Muscle of leg (tissue), 11 donors: ENCODE results near the gene TIAM2. TPM values are rescaled to one million over a fixed set of nuclear protein-coding genes. Genes with fewer than 3 reads are reported as not detected.

Source experiments
- DNase-seq: peaks from one replicate; pipeline ENCODE4 v3.0.0; 2013
- H3K27ac ChIP-seq: one replicate; pipeline ENCODE4 v1.5.1; 2013; ENCODE audit warnings: mild to moderate bottlenecking, low read length, control low read depth
- H3K27me3 ChIP-seq: one replicate; pipeline ENCODE4 v1.6.1; 2013; ENCODE audit warnings: low read length; ENCODE audit not compliant: control insufficient read depth, insufficient read depth
- H3K36me3 ChIP-seq: one replicate; pipeline ENCODE4 v1.6.1; 2013; ENCODE audit warnings: low read length; ENCODE audit not compliant: control insufficient read depth, insufficient read depth
- H3K4me1 ChIP-seq: one replicate; pipeline ENCODE4 v1.6.1; 2013; ENCODE audit warnings: low read length; ENCODE audit not compliant: control insufficient read depth, insufficient read depth
- H3K4me3 ChIP-seq: one replicate; pipeline ENCODE4 v1.5.1; 2013; ENCODE audit warnings: low read length, control low read depth
- H3K9me3 ChIP-seq: replicated peaks from 2 replicates; pipeline ENCODE4 v1.6.1; 2013; ENCODE audit warnings: low read depth, low read length; ENCODE audit not compliant: control insufficient read depth
- WGBS: methylation state at CpG from one replicate; pipeline ENCODE4 v1.1.5; 2013; ENCODE audit warnings: missing lambda C conversion rate; ENCODE audit not compliant: insufficient coverage; 5-methylcytosine and 5-hydroxymethylcytosine counted together
- polyA plus RNA-seq, 8 donors: library from polyadenylated mRNA; unstranded; fragments of 120-200 nt; gene quantifications; one replicate each; pipeline versions ENCODE4 v1.2.1 to v1.2.3, GENCODE V29; 2013; ENCODE audit warnings: inconsistent platforms in 1 of 8, low replicate concordance in 1 of 8; ENCODE audit not compliant: insufficient read length in 8 of 8, insufficient read depth in 1 of 8
- total RNA-seq: library from RNA; stranded (reverse); fragments of 120-200 nt; gene quantifications from one replicate; pipeline ENCODE4 v1.2.4, GENCODE V29; 2013

Gene TIAM2
- total and polyA plus RNA-seq, 9 donors: 11.3 to 16.7 (median 13.1) TPM

GRCh38 chr6:154986787-154987235, 8.3 kb upstream of the TIAM2 start:
- WGBS: no CpG with 5 or more reads among the region's 4 CpGs
- no peak for DNase-seq
- no peak overlapping the region for H3K27ac ChIP-seq

GRCh38 chr6:154989448-154989847, 5.7 kb upstream of the TIAM2 start:
- Histone ChIP-seq H3K27ac (no peak overlapping the region), H3K27me3 (peaks cover 7% of the 10 kb centered on the region), H3K9me3 (no peaks in the 10 kb centered on the region), H3K36me3 (no peaks in the 10 kb centered on the region), H3K4me3 (no peak overlapping the region), H3K4me1 (no peaks in the 10 kb centered on the region)
- 75% methylated on average over 3 of the region's 7 CpGs for WGBS
- DNase-seq: no peak

More at GRCh38 chr6:154986787-154987235, 8.3 kb upstream of the TIAM2 start:
- no peaks in the 10 kb centered on the region for H3K36me3 ChIP-seq
- H3K4me3 ChIP-seq: no peak overlapping the region
- no peaks in the 10 kb centered on the region for H3K4me1 ChIP-seq
- no peaks in the 10 kb centered on the region for H3K9me3 ChIP-seq
- H3K27me3 ChIP-seq: no peaks in the 10 kb centered on the region

- H3K36me3 ChIP-seq: no peaks in the 10 kb centered on the region
- no peaks in the 10 kb centered on the region for H3K4me1 ChIP-seq
- H3K27me3 ChIP-seq: peaks cover 15% of the 10 kb centered on the region
- no peak for DNase-seq
- 73% methylated on average over 1 of the region's 4 CpGs for WGBS
- H3K27ac ChIP-seq: no peak overlapping the region
- H3K4me3 ChIP-seq: no peak overlapping the region
- H3K9me3 ChIP-seq: no peaks in the 10 kb centered on the region
These were observed 3.9 kb upstream of the TIAM2 start for GRCh38 chr6:154991207-154991606.

- Histone ChIP-seq H3K36me3 (no peaks in the 10 kb centered on the region), H3K4me3 (no peak overlapping the region), H3K9me3 (no peaks in the 10 kb centered on the region), H3K27ac (no peak overlapping the region), H3K4me1 (no peaks in the 10 kb centered on the region), H3K27me3 (peaks cover 23% of the 10 kb centered on the region)
- no peak for DNase-seq
- no CpG with 5 or more reads among the region's 6 CpGs for WGBS
These were observed 2.1 kb upstream of the TIAM2 start for GRCh38 chr6:154993026-154993425.

GRCh38 chr6:154993710-154994109, 1.4 kb upstream of the TIAM2 start:
- Histone ChIP-seq H3K27ac (no peak overlapping the region), H3K9me3 (no peaks in the 10 kb centered on the region), H3K4me3 (no peak overlapping the region), H3K4me1 (no peaks in the 10 kb centered on the region), H3K36me3 (no peaks in the 10 kb centered on the region), H3K27me3 (peaks cover 23% of the 10 kb centered on the region)
- DNase-seq: no peak
- 92% methylated on average over 11 of the region's 13 CpGs for WGBS

- H3K36me3 ChIP-seq: no peaks in the 10 kb centered on the region
- H3K27me3 ChIP-seq: peaks cover 23% of the 10 kb centered on the region
- no peaks in the 10 kb centered on the region for H3K4me1 ChIP-seq
- H3K27ac ChIP-seq: no peak overlapping the region
- DNase-seq: no peak
- peak overlapping the region; percentile 47 for H3K4me3 ChIP-seq
- WGBS: 9% methylated on average over 24 of the region's 32 CpGs
- H3K9me3 ChIP-seq: no peaks in the 10 kb centered on the region
These were observed 270 bp upstream of the TIAM2 start for GRCh38 chr6:154994836-154995253.

GRCh38 chr6:154996016-154996590, 988 bp downstream of the TIAM2 start:
- H3K27me3 ChIP-seq: peaks cover 23% of the 10 kb centered on the region
- DNase-seq: peak; percentile 64
- peak overlapping the region; percentile 80 for H3K4me3 ChIP-seq
- H3K36me3 ChIP-seq: no peaks in the 10 kb centered on the region
- no peaks in the 10 kb centered on the region for H3K4me1 ChIP-seq
- no peaks in the 10 kb centered on the region for H3K9me3 ChIP-seq
- no peak overlapping the region for H3K27ac ChIP-seq
- 4% methylated on average over 14 of the region's 18 CpGs for WGBS

- Histone ChIP-seq H3K27me3 (peaks cover 23% of the 10 kb centered on the region), H3K9me3 (no peaks in the 10 kb centered on the region), H3K4me1 (no peaks in the 10 kb centered on the region), H3K27ac (no peak overlapping the region), H3K36me3 (no peaks in the 10 kb centered on the region), H3K4me3 (no peak overlapping the region)
- DNase-seq: no peak
- WGBS: 76% methylated on average over 3 of the region's 5 CpGs
These were observed 1.8 kb downstream of the TIAM2 start for GRCh38 chr6:154996841-154997311.

GRCh38 chr6:154998855-154999254, 3.7 kb downstream of the TIAM2 start:
- Histone ChIP-seq H3K27me3 (peaks cover 21% of the 10 kb centered on the region), H3K4me1 (no peaks in the 10 kb centered on the region), H3K27ac (no peak overlapping the region), H3K9me3 (no peaks in the 10 kb centered on the region), H3K36me3 (no peaks in the 10 kb centered on the region), H3K4me3 (no peak overlapping the region)
- no CpG with 5 or more reads among the region's 2 CpGs for WGBS
- no peak for DNase-seq

- Histone ChIP-seq H3K4me1 (no peaks in the 10 kb centered on the region), H3K4me3 (no peak overlapping the region), H3K27ac (no peak overlapping the region), H3K9me3 (no peaks in the 10 kb centered on the region), H3K27me3 (peaks cover 8% of the 10 kb centered on the region), H3K36me3 (no peaks in the 10 kb centered on the region)
- DNase-seq: no peak
- WGBS: 59% methylated on average over 3 of the region's 5 CpGs
These were observed 6.4 kb downstream of the TIAM2 start for GRCh38 chr6:155001482-155001881.

GRCh38 chr6:155001934-155002333, 6.8 kb downstream of the TIAM2 start:
- Histone ChIP-seq H3K4me3 (no peak overlapping the region), H3K27ac (no peak overlapping the region), H3K4me1 (no peaks in the 10 kb centered on the region), H3K36me3 (no peaks in the 10 kb centered on the region), H3K27me3 (peaks cover 6% of the 10 kb centered on the region), H3K9me3 (no peaks in the 10 kb centered on the region)
- WGBS: 100% methylated on average over 1 of the region's 4 CpGs
- DNase-seq: no peak
